ENCODE data around the gene PEPD.

- no peak for TF ChIP-seq POLR2A (IDR thresholded peaks at IDR 0.05)
- TF ChIP-seq, protein P1, sequence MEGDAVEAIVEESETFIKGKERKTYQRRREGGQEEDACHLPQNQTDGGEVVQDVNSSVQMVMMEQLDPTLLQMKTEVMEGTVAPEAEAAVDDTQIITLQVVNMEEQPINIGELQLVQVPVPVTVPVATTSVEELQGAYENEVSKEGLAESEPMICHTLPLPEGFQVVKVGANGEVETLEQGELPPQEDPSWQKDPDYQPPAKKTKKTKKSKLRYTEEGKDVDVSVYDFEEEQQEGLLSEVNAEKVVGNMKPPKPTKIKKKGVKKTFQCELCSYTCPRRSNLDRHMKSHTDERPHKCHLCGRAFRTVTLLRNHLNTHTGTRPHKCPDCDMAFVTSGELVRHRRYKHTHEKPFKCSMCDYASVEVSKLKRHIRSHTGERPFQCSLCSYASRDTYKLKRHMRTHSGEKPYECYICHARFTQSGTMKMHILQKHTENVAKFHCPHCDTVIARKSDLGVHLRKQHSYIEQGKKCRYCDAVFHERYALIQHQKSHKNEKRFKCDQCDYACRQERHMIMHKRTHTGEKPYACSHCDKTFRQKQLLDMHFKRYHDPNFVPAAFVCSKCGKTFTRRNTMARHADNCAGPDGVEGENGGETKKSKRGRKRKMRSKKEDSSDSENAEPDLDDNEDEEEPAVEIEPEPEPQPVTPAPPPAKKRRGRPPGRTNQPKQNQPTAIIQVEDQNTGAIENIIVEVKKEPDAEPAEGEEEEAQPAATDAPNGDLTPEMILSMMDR (IDR thresholded peaks at IDR 0.05), result no peak
Measured at GRCh38 chr19:33444562-33445441, 76.8 kb downstream of the PEPD start.
